GM12873 (cell line): Measurements from ENCODE around the gene PRIM2.

Experiments used
- CTCF ChIP-seq: IDR thresholded peaks from 2 replicates; pipeline ENCODE4 v1.5.1; 2012; ENCODE audit warnings: low read depth, mild to moderate bottlenecking, moderate library complexity, low read length, control low read depth; ENCODE audit not compliant: insufficient read depth; ENCODE audit errors: missing control alignments

PRIM2 gene

GRCh38 chr6:57435475-57436160 is 118.2 kb downstream of the PRIM2 start:
- TF ChIP-seq CTCF = no peak

GRCh38 chr6:57469072-57469471 is 151.6 kb downstream of the PRIM2 start:
- no peak for TF ChIP-seq CTCF

GRCh38 chr6:57535994-57536393 is 218.6 kb downstream of the PRIM2 start:
- TF ChIP-seq CTCF = peak; percentile 43

- peak; percentile 37 for TF ChIP-seq CTCF
Observed at GRCh38 chr6:57671937-57672627, 354.7 kb downstream of the PRIM2 start.
